NCI-H2107 (cell line): ENCODE results near the gene WBP1L.

Experiments used
- DNase-seq: peaks from one replicate; lab custom pipeline; 2025; lab: John Stamatoyannopoulos, UW

WBP1L gene

DNA sequence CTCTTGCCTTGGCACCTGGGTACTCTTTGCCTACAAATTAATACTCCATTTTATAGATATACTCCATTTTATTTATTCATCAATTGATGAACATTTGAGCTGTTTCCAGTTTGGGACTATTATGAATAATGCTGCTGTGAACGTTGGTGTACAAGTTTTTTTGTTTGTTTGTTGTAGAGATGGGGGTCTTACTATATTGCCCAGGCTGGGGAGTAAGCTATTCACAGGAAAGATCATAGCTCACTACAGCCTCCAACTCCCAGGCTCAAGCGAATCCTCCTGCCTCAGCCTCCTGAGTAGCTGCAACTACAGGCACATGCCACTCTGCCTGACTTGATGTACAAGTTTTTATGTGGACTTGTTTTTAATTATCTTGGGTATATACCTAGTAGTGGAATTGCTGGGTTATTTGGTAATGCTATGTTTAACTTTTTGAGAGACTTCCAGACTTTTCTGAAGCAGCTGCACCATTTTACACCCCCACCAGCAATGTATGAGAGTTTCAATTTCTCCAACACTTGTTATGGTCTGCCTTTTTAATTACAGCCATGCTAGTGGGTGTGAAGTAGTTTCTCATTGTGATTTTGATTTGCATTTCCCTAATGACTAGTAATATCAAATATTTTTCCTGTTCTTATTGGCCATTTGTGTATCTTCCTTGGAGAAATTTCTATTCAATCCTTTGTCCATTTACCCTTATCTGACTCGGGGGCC lies 15.9 kb downstream of the WBP1L start:
- DNase-seq = no peak

DNA sequence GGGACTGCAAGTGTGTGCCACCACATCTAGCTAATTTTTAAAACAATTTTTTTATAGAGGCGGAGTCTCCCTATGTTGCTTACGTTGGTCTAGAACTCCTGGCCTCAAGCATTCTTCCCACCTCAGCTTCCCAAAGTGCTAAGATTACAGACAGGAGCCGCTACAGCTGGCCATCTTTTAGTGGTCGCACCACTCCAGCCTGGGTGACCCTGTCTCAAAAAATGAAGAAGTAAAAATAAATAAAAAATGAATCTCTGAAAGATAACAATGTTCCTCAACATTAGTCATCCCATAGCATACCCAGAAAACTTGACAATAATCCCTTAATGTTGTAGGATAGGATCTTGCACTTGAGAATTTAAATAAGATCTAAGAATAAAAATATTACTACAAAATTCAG lies 18.2 kb downstream of the WBP1L start:
- DNase-seq = no peak

GRCh38 chr10:102762401-102763015 lies 18.8 kb downstream of the WBP1L start:
- DNase-seq = no peak

DNA sequence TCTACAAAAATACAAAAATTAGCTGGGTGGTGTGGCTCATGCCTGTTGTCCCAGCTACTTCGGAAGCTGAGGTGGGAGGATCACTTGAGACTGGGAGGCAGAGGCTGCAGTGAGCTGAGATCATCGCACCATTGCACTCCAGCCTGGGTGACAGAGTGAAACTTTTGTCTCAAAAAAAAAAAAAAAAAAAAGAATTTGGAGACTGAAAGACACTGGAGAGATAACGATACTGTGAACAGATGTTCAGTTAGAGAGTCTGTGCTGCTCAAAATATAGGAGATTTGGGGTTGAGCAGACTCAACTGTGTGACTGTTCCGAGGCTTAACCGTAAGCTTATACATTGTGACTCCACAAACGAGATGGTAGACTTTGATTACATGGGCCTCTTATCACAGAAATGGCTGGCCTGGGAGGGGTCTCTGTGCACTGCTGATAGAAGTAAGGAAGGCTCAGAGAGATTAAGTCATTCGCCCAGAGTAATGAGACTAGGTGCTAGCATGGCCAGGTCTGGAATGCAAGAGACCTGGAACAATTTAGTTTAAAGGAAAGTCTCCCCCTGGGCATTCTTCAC lies 19.4 kb downstream of the WBP1L start:
- no peak for DNase-seq

GRCh38 chr10:102764470-102765161 lies 20.9 kb downstream of the WBP1L start:
- no peak for DNase-seq

DNA sequence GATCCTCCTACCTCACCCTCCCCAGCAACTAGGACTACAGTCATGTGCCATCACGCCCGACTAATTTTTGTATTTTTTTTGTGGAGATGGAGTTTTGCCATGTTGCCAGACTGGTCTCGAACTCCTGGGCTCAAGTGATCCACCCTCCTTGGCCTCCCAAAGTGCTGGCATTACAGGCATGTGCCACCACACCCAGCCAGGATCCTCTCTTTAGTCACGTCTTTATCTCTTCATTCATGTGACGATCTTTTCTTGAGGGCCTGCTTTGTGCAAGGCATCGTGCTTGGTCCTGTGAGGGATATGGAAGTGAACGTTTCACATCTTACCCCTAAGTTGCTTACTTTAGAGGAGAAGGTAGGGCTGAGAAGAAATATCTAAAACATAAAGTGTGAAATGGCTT lies 21.6 kb downstream of the WBP1L start:
- no peak for DNase-seq

GRCh38 chr10:102767428-102768160 lies 23.8 kb downstream of the WBP1L start:
- no peak for DNase-seq

- no peak for DNase-seq
Observed at GRCh38 chr10:102769375-102770107, 25.8 kb downstream of the WBP1L start.

- no peak for DNase-seq
Observed at GRCh38 chr10:102770108-102770482, 26.3 kb downstream of the WBP1L start.

GRCh38 chr10:102770792-102771191 lies 27.0 kb downstream of the WBP1L start:
- no peak for DNase-seq

DNA sequence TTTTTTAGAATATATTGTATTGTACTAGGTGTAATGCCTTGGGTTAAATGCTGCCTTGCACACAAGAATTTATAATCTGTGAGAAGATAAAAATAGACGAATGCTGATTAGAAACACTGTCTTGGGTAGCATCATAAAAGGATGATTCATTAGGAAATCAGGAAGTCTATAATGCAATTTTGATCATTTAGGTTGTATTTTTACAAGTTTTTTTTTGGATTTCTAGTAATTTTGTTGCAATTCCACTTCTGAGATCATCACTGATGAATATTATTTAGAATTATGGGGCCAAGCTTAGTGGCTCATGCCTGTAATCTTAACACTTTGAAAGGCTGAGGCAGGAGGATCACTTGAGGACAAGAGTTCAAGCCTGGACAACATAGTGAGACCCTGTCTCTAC lies 29.6 kb downstream of the WBP1L start:
- DNase-seq = no peak

- DNase-seq = no peak
Observed at GRCh38 chr10:102773986-102774385, 30.2 kb downstream of the WBP1L start.

DNA sequence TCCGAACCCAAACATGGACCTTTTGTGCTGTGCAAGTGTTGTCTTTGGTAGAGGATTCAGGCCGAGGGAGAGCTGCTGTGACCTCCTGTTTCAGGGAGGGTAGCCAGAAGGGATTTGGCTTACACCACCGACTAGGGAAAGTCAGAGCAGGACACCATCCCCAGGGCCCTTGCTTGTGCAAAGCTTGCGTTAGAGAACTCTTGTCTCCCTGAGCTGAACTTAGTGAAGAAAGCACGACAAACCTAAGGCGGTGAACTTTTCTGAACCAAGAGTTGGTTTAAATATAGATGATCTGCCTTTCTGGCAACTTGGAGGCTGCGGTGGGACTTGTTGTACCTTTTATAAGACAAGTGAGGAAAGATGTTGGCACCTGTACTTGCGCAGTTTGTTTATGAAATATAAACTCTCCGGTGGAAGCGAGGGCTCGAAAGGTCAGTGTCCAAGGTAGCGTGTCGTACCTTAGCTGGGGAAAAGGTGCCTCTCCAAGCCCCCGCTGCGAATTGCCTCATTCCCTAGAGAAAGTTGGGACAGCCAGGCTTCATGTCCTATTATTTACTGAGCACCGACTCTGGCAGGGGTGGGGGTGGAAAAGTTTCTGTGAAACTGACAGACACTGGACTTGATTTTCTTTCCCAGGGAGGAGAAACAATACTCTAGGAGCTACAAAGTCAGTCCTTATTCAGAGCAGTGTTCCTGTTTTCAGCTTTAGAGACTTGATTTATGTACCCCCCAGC lies 31.6 kb downstream of the WBP1L start:
- no peak for DNase-seq

GRCh38 chr10:102775935-102776669 lies 32.4 kb downstream of the WBP1L start:
- DNase-seq = no peak

DNA sequence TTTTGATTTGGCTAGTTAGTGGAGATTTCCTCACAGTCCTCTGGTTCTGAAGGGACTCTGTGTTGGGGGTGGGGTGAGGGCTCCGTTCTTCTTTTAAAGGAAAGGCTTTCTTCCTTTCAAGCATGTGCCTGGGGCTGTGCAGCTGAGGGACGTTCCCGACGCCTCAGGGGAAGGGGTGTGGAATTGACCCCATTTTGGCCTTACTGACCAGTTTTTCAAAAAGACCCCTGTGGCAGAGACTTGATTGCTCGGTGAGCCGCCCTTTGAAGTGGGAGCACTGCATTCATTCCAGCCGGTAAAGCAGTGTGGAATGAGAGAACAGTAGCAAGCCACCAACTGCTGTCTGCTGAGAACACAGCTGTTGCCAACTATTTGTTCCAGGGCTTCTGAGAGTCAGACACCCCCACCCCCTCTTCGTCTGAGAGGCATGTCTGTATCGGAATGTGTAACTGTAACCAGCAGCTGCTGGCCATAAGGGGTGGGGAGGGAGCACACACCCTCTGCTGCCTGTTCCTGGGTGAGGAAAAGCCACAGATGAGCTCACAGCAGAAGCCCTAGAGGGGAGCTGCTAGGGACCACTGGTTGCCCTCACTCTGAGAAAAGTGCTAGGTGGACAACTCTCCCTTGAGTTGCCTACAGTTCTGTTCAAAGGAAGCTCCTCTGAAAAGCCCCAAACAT lies 33.2 kb downstream of the WBP1L start:
- DNase-seq = no peak

DNA sequence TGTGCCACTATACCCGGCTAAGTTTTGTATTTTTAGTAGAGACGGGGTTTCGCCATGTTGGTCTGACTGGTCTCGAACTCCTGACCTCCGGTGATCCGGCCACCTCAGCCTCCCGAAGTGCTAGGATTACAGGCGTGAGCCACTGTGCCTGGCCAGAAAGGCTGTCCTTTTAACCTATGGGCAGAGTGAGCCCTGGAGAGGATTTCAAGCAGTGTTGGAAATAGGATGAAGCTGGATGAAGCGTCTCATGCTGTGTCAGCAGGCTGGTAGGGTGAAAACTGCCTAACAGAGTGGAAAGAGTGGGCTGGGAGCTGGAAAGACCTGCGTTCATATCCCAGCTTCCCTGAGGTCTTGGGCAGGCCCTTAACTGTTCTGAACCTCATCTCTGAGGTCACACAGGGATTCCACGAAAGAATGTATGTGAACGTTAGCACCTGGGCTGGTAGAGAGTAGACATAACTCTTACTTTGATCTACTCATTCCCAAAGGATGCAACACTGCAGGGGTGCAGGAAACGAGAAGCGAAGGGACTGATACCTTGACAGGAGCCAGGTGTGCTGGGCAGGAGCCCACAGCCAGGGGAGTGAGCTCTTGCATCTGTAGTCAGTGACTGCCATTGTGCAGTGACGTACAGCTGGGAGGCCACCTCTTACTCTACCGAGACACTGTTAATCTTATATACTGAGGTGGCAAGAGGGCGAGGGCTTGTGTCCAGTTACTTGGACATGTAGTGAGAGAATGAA lies 34.1 kb downstream of the WBP1L start:
- no peak for DNase-seq

GRCh38 chr10:102778781-102779180 lies 35.0 kb downstream of the WBP1L start:
- no peak for DNase-seq

DNA sequence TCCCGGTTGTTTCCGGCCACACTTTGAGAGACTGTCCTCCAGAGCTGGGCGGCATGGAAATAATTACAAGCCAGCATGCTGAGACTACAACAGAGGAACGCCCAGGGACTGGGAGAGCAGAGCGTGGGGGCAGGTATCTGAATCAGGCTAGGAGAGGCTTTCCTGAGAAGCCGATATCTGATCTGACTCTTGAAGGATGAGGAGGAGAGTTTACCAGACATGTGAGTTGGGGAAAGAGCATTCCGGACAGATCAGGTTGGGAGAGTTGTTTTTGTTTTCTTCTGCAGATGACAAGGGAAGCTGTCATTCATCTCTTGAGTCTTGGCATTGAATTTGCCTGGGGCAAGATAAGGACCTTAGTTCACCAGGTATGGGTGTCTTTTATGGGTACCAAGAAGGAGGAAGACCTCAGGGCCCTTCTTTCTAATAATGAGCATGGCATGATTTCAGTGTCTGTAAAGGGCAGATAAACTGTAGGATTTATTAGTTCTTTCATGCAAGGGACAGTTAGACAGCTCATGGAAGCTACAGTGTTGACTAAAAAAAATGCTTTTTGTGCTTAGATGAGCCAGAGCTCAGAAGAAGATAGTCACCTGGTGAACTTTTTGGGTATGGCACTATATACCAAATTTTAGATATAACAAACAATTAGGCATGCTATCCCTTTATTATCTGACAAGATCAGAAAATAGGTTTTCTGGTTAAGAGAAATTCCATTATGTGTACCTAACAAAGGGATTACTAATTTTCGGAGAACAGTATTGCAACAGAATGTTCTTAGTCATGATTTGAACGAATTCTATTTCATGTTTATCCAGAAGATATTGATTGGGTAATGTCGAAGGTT lies 36.2 kb downstream of the WBP1L start:
- DNase-seq = no peak
